ENCODE measurements around the gene MAP2K5. TPM values are rescaled to one million over a fixed set of nuclear protein-coding genes. Genes with fewer than 3 reads are reported as not detected.
A peak's percentile ranks its signal among the peaks of the same experiment; 100 is the strongest.

MAP2K5 gene
- total and polyA plus RNA-seq, 9 of the 15 experiments (the other 6 are each of a cell fraction or from before 2014, with no cell fraction given): 0.41 to 16.5 (median 7.5) TPM

DNA sequence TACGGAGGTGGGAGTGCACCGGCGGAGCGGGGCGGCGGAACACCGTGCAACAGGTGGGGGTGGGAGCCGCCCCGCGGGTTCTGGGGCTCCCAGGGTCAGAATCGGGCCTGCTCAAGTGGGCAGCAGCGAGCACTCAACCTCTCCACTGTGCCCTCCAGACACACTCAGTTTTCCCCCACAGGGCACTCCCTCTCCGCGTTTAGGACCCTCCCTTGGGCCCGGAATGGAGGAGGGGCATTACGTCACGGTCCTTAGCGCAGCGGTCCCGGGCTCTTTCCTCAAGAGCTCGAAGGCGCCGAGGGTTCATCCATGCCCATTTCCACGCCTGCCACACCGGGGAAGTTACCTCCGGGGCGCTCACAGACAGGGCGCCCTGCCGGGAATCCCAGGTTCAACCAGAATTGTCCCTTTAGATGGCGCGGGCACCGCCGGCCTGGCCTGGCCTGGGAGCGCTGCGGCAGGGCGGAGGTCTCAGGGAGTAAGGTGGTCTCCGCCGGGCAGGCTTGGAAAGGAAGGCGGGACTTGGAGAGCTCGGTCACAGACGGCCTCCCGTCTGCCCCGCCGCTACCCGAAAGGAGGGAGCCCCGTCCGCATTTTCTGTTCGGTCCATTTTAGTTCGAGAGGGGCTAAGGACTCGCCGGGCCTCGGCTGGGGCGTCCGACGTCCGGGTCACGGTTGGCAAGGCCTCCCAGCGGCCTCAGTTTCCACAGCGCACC is 292.2 kb downstream of the MAP2K5 start:
- no peak for TF ChIP-seq ZNF449 (CRISPR knock-in tag; IDR thresholded peaks at IDR 0.05)
- TF ChIP-seq GATAD2A (IDR thresholded peaks at IDR 0.05): no peak
- TF ChIP-seq POLR2G (IDR thresholded peaks at IDR 0.05; ENCODE audit: low read depth, low read length): no peak
- TF ChIP-seq NR3C1 (CRISPR knock-in tag; IDR thresholded peaks at IDR 0.05): no peak
- TF ChIP-seq EZH2 (IDR thresholded peaks at IDR 0.05; ENCODE audit: borderline replicate concordance, low read depth, low read length): no peak
- TF ChIP-seq NFIX (CRISPR knock-in tag; IDR thresholded peaks at IDR 0.05; ENCODE audit: low read depth): no peak
- TF ChIP-seq RFX5 (IDR thresholded peaks at IDR 0.05; ENCODE audit: low read depth, low read length): no peak
- TF ChIP-seq PHF20 (IDR thresholded peaks at IDR 0.05; ENCODE audit: partially characterized antibody): no peak
- TF ChIP-seq ZSCAN32 (CRISPR knock-in tag; IDR thresholded peaks at IDR 0.05): no peak
- DNase-seq (ENCODE audit: extremely low read depth in 1 of 4, low spot score in 3 of 4): no peak
- no peak for ATAC-seq
- intact Hi-C loops (cut with micrococcal nuclease) (loop anchor here (2.0 to 10.0 kb wide), 3 partner anchors 450 to 887 kb away; no protein-coding TSS in a partner anchor), in situ Hi-C loops (cut with MboI) (loop anchor here (5.0 to 10.0 kb wide), 2 partner anchors 377 to 900 kb away; no protein-coding TSS in a partner anchor)
- no peak overlapping the region; the same call in 1 of the 2 replicates for H3K4me2 ChIP-seq (ENCODE audit: insufficient read depth, low read length)
- ChIA-PET POLR2A (interaction anchor here (0.7 kb wide), 2 partner anchors 362 to 395 kb away, joined by 3 read pairs; partner anchors contain the start of gene CLN6), CTCF (ENCODE audit: low intra/inter-chr PET ratio) (interaction anchor here (0.8 to 5.5 kb wide), 4 partner anchors 333 to 888 kb away, joined by 3 to 39 read pairs (median 13); no protein-coding TSS in a partner anchor)
- H3K27me3 ChIP-seq (ENCODE audit: control insufficient read depth in 2 of 2, insufficient read depth in 2 of 2, low read length in 2 of 2): peaks cover 2 to 29% of the 10 kb centered on the region in 2 experiments; a peak in 4 of 5 replicates
- H2AFZ ChIP-seq (ENCODE audit: low read depth, low read length): no peak overlapping the region
- no peak overlapping the region for H3K27ac ChIP-seq (ENCODE audit: extremely low read depth, low read depth, low read length)
- H3K9me3 ChIP-seq (replicated peaks; ENCODE audit: control insufficient read depth, insufficient read depth, low read depth, low read length): no peaks in the 10 kb centered on the region
- no peaks in the 10 kb centered on the region; the same call in 1 of the 2 replicates for H4K20me1 ChIP-seq (replicated peaks; ENCODE audit: control insufficient read depth, insufficient read depth, low read length)
- FAIRE-seq: no peak
- no TSS peak for BruUV-seq (replicated peaks)
- H3K79me2 ChIP-seq (ENCODE audit: control insufficient read depth, insufficient read depth, low read length): no peaks in the 10 kb centered on the region
- WGBS (ENCODE audit: insufficient coverage, low coverage, missing lambda C conversion rate): 35% methylated on average over 39 of the region's 59 CpGs
- peaks cover 6 to 37% of the 10 kb centered on the region in 2 experiments for H3K4me1 ChIP-seq (replicated peaks in 1 of 2; ENCODE audit: control insufficient read depth in 2 of 2, insufficient read depth in 2 of 2, low read length in 2 of 2)
- H3K9ac ChIP-seq (ENCODE audit: insufficient read depth in 1 of 2, low read depth in 2 of 2, low read length in 2 of 2): peak overlapping the region in 1 of 2 experiments; percentile 23; a peak in 1 of 4 replicates
- no peak overlapping the region for H3K4me3 ChIP-seq
- no peaks in the 10 kb centered on the region for H3K9me1 ChIP-seq (ENCODE audit: control insufficient read depth, insufficient read depth, low read length)
- H3K36me3 ChIP-seq (ENCODE audit: control insufficient read depth, insufficient read depth, low read length): no peaks in the 10 kb centered on the region
